Neural cell (in vitro differentiated cells): Measurements from ENCODE around the gene QSOX1. TPM values are rescaled to one million over a fixed set of nuclear protein-coding genes. Genes with fewer than 3 reads are reported as not detected.
A peak's percentile ranks its signal among the peaks of the same experiment; 100 is the strongest.

ENCODE experiments used
- H2AFZ ChIP-seq: fragments of 200-600, 300-800 bp; sonication (generic), shearing (Covaris generic); 2 replicates; pipeline ENCODE4 v1.6.0; 2014; ENCODE audit warnings: low read depth, mild to moderate bottlenecking, antibody characterized with exemption, low read length, moderate library complexity
- H3F3A ChIP-seq: fragments of 200-600 bp; shearing (Covaris generic); 2 replicates; pipeline ENCODE4 v1.6.1; 2016; ENCODE audit warnings: mild to moderate bottlenecking, moderate library complexity, mixed read lengths, antibody characterized with exemption, low read length; ENCODE audit not compliant: insufficient read depth, poor library complexity, severe bottlenecking
- H3K27ac ChIP-seq: fragments of 200-600, 300-800 bp; sonication (generic), shearing (Covaris generic); 2 replicates; pipeline ENCODE4 v1.5.1; 2014; ENCODE audit warnings: mild to moderate bottlenecking, low read length, moderate library complexity
- H3K27me3 ChIP-seq: fragments of 300-800, 200-600 bp; sonication (generic), shearing (Covaris generic); 2 replicates; pipeline ENCODE4 v1.6.0; 2014; ENCODE audit warnings: mild to moderate bottlenecking, low read depth, low read length, moderate library complexity; ENCODE audit not compliant: insufficient read depth
- H3K36me3 ChIP-seq: fragments of 300-800, 200-600 bp; sonication (generic), shearing (Covaris generic); 2 replicates; pipeline ENCODE4 v1.5.1; 2014; ENCODE audit warnings: mild to moderate bottlenecking, antibody characterized with exemption, low read length, moderate library complexity; ENCODE audit not compliant: insufficient read depth
- H3K4me2 ChIP-seq: fragments of 300-800, 200-600 bp; sonication (generic), shearing (Covaris generic); 2 replicates; pipeline ENCODE4 v1.6.0; 2014; ENCODE audit warnings: mild to moderate bottlenecking, low read length
- H3K4me3 ChIP-seq: fragments of 300-800, 200-600 bp; sonication (generic), shearing (Covaris generic); 2 replicates; pipeline ENCODE4 v1.5.1; 2014; ENCODE audit warnings: mild to moderate bottlenecking, low read length, moderate library complexity
- H3K79me2 ChIP-seq: fragments of 200-600 bp; shearing (Covaris generic); replicated peaks from 2 replicates; pipeline ENCODE4 v1.6.0; 2014; ENCODE audit warnings: mild to moderate bottlenecking, low read length, moderate library complexity; ENCODE audit not compliant: insufficient read depth
- H3K9ac ChIP-seq: fragments of 300-800, 200-600 bp; sonication (generic), shearing (Covaris generic); 2 replicates; pipeline ENCODE4 v1.6.1; 2016; ENCODE audit warnings: mild to moderate bottlenecking, low read length, mixed read lengths
- H3K9me2 ChIP-seq: fragments of 200-600 bp; shearing (Covaris generic); 2 replicates; pipeline ENCODE4 v1.6.1; 2016; ENCODE audit warnings: mild to moderate bottlenecking, low read length, mixed read lengths; ENCODE audit not compliant: insufficient read depth
- H3K9me3 ChIP-seq: fragments of 200-600, 300-800 bp; sonication (generic), shearing (Covaris generic); 2 replicates; pipeline ENCODE4 v1.6.1; 2016; ENCODE audit warnings: mild to moderate bottlenecking, mixed run types, low read length, moderate library complexity, mixed read lengths
- H4K20me1 ChIP-seq: fragments of 200-600 bp; shearing (Covaris generic); 2 replicates; pipeline ENCODE4 v1.6.1; 2016; ENCODE audit warnings: mild to moderate bottlenecking, mixed run types; ENCODE audit not compliant: insufficient read depth
- EZH2 ChIP-seq: fragments of 200-600, 300-800 bp; shearing (Covaris generic), sonication (generic); IDR thresholded peaks from 2 replicates; pipeline ENCODE4 v1.6.1; 2014; ENCODE audit warnings: antibody characterized with exemption, low read length, borderline replicate concordance, mild to moderate bottlenecking; ENCODE audit not compliant: insufficient read depth, poor library complexity, severe bottlenecking
- MXI1 ChIP-seq: fragments of 450-650 bp; conservative IDR thresholded peaks from 2 replicates; pipeline ENCODE4 v1.6.1; 2014; ENCODE audit warnings: antibody characterized with exemption, mild to moderate bottlenecking; ENCODE audit not compliant: poor library complexity, severe bottlenecking
- POLR2AphosphoS5 ChIP-seq: IDR thresholded peaks from 2 replicates; pipeline ENCODE4 v1.6.1; 2012
- RAD21 ChIP-seq: fragments of 450-650 bp; conservative IDR thresholded peaks from 2 replicates; pipeline ENCODE4 v1.6.1; 2014; ENCODE audit warnings: antibody characterized with exemption, mild to moderate bottlenecking, moderate library complexity
- SMC3 ChIP-seq: fragments of 450-650 bp; conservative IDR thresholded peaks from 2 replicates; pipeline ENCODE4 v1.6.1; 2014; ENCODE audit warnings: antibody characterized with exemption, mild to moderate bottlenecking, moderate library complexity; ENCODE audit not compliant: poor library complexity
- TAF1 ChIP-seq: IDR thresholded peaks from 2 replicates; pipeline ENCODE4 v1.6.1; 2012; ENCODE audit warnings: low read depth
- polyA plus RNA-seq: library from polyadenylated mRNA; depleted of rRNA; stranded (reverse); fragments of >200 nt; gene quantifications from 2 replicates; pipeline ENCODE4 v1.2.3, GENCODE V29; 2014
- TF ChIP-seq, protein P1 (sequence below): fragments of 450-650 bp; IDR thresholded peaks from 2 replicates; pipeline ENCODE4 v1.5.1; 2014; ENCODE audit warnings: antibody characterized with exemption, mild to moderate bottlenecking, moderate library complexity; ENCODE audit not compliant: poor library complexity, severe bottlenecking
- TF ChIP-seq, protein P2 (sequence below): IDR thresholded peaks from 2 replicates; pipeline ENCODE4 v1.6.1; 2012; ENCODE audit warnings: borderline replicate concordance

The QSOX1 gene
- polyA plus RNA-seq, 1 donor from 2014 or later, result 49.8 TPM

DNA sequence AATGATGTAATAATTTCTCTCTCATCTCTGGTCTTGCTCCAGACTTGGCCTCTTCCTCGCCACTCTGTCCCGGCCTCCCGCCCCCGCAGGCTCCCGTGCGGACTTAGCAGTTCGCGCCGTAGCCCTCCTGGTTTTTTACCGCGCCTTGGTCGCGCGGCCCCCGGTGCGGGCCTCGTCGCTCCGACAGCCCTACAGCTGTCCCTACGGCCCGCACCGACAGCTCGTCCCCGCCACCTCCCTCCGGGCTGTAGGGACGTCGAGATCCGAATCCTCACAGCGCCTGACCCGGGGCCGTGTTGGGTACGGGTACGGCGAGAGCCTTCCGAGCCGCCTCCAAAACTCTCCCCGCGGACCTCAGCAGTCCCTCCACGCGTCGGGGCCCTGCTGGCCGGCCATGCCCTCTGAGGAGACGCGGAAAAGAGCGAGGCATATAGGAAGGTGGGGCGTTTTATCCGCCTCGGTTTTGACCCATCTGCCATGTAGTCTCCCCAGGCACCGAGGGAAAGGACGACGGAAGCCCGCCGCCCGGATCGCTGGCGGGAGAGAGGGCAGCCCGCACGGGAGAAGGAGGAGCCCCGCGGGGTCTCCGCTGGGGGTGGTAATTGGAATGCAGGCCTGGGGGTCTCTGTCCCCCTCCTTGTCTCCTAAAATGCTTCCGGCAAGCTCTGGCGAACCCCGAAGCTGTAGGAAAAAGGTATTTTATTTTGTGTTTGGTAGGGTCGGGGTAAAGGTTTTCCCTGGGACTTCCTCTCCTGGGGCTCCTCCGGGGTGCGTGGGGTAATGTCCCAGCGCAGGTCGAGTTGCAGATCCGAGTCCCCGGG lies 78.7 kb downstream of the QSOX1 start:
- TF ChIP-seq SMC3 (no peak), EZH2 (peak; percentile 89), RAD21 (no peak), MXI1 (no peak)
- TF ChIP-seq, protein P1, sequence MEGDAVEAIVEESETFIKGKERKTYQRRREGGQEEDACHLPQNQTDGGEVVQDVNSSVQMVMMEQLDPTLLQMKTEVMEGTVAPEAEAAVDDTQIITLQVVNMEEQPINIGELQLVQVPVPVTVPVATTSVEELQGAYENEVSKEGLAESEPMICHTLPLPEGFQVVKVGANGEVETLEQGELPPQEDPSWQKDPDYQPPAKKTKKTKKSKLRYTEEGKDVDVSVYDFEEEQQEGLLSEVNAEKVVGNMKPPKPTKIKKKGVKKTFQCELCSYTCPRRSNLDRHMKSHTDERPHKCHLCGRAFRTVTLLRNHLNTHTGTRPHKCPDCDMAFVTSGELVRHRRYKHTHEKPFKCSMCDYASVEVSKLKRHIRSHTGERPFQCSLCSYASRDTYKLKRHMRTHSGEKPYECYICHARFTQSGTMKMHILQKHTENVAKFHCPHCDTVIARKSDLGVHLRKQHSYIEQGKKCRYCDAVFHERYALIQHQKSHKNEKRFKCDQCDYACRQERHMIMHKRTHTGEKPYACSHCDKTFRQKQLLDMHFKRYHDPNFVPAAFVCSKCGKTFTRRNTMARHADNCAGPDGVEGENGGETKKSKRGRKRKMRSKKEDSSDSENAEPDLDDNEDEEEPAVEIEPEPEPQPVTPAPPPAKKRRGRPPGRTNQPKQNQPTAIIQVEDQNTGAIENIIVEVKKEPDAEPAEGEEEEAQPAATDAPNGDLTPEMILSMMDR, result no peak
- Histone ChIP-seq H3K9me2 (no peaks in the 10 kb centered on the region), H3K9ac (no peak overlapping the region), H3K4me3 (no peak overlapping the region), H3F3A (no peaks in the 10 kb centered on the region), H3K79me2 (no peaks in the 10 kb centered on the region), H3K36me3 (no peaks in the 10 kb centered on the region), H2AFZ (no peak overlapping the region), H3K27me3 (peaks cover 99% of the 10 kb centered on the region), H3K27ac (no peak overlapping the region), H3K4me2 (no peak overlapping the region), H4K20me1 (peaks cover 3% of the 10 kb centered on the region), H3K9me3 (no peaks in the 10 kb centered on the region)

DNA sequence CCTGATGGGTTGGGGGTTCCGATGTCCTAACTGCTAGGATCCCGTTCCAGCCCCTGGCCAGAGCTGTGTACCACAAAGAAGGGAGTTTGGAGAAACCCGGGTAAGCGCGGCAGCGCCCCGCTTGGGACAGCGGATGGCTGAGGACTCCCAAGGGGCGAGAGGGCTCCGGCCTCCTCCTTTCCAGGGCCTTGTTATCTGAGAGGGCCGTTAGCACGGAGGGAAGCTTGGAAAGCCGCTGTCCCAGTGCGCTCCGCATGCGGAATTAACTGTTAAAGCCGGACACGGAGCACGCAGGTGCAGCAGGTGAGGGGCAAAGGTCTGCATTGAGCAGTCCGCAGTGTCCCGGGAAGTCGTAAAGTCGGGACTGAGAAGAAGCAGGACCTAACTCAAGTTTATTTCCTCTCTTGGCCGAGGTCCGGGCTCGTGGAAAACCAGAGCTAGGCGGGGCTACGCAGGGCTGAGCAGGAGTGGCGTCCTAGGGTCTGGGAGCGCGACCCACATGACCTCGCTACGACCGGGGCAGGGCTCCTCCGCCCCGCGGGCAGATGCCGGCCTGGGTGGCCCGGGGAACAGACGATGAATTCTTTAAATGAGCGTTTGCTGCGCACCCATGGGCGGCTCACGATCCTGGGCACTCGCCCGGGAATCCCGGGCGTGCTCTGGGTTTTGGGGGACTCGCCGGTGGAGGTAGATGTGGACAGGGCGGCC lies 79.9 kb downstream of the QSOX1 start:
- TF ChIP-seq EZH2 (peak; percentile 94), POLR2AphosphoS5 (peak; percentile 27), TAF1 (no peak)
- Histone ChIP-seq H3K4me2 (no peak overlapping the region), H3K27me3 (peaks cover 99% of the 10 kb centered on the region), H3K9me3 (no peaks in the 10 kb centered on the region), H4K20me1 (peaks cover 3% of the 10 kb centered on the region), H3K79me2 (no peaks in the 10 kb centered on the region), H2AFZ (no peak overlapping the region), H3K9me2 (no peaks in the 10 kb centered on the region), H3K36me3 (no peaks in the 10 kb centered on the region), H3F3A (no peaks in the 10 kb centered on the region), H3K27ac (no peak overlapping the region), H3K4me3 (no peak overlapping the region), H3K9ac (no peak overlapping the region)

DNA sequence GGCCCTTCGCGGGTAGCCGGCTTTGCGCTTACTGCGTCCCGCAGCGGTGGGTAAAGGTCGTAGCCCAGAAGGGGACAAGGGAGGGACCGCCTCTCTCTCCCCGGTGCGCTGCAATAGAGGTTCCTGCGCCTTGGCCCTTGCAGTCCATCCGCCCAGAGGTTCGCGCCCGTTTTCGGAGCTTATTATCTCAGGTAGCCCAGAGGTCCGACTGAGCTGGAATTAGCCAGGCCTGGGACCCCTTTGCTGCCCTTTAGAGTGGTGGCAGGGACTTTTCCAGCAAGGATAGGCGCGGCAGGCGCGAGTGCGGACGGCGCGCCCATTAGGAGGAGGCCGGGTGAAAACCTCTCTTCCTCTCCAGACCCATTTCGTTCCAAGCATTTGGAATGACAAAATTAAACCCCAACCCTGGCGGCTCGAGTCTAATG lies 80.4 kb downstream of the QSOX1 start:
- H3K4me2 ChIP-seq, result no peak overlapping the region

More for the DNA sequence above, 80.4 kb downstream of the QSOX1 start:
- no peaks in the 10 kb centered on the region for H3K9me3 ChIP-seq
- H3K4me3 ChIP-seq, result no peak overlapping the region
- no peaks in the 10 kb centered on the region for H3F3A ChIP-seq
- no peaks in the 10 kb centered on the region for H3K9me2 ChIP-seq
- no peaks in the 10 kb centered on the region for H3K79me2 ChIP-seq
- H4K20me1 ChIP-seq, result peaks cover 3% of the 10 kb centered on the region
- TF ChIP-seq, protein P2, sequence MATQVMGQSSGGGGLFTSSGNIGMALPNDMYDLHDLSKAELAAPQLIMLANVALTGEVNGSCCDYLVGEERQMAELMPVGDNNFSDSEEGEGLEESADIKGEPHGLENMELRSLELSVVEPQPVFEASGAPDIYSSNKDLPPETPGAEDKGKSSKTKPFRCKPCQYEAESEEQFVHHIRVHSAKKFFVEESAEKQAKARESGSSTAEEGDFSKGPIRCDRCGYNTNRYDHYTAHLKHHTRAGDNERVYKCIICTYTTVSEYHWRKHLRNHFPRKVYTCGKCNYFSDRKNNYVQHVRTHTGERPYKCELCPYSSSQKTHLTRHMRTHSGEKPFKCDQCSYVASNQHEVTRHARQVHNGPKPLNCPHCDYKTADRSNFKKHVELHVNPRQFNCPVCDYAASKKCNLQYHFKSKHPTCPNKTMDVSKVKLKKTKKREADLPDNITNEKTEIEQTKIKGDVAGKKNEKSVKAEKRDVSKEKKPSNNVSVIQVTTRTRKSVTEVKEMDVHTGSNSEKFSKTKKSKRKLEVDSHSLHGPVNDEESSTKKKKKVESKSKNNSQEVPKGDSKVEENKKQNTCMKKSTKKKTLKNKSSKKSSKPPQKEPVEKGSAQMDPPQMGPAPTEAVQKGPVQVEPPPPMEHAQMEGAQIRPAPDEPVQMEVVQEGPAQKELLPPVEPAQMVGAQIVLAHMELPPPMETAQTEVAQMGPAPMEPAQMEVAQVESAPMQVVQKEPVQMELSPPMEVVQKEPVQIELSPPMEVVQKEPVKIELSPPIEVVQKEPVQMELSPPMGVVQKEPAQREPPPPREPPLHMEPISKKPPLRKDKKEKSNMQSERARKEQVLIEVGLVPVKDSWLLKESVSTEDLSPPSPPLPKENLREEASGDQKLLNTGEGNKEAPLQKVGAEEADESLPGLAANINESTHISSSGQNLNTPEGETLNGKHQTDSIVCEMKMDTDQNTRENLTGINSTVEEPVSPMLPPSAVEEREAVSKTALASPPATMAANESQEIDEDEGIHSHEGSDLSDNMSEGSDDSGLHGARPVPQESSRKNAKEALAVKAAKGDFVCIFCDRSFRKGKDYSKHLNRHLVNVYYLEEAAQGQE, result no peak
- TF ChIP-seq EZH2, result peak; percentile 9
- no peak overlapping the region for H3K27ac ChIP-seq
- H3K9ac ChIP-seq, result no peak overlapping the region
- H2AFZ ChIP-seq, result no peak overlapping the region
- peaks cover 100% of the 10 kb centered on the region for H3K27me3 ChIP-seq
- no peaks in the 10 kb centered on the region for H3K36me3 ChIP-seq
